ENCODE measurements around the gene DDX54. TPM values are rescaled to one million over a fixed set of nuclear protein-coding genes. Genes with fewer than 3 reads are reported as not detected.

DDX54 gene
- total and polyA plus RNA-seq, 2 of the 8 experiments (the other 6 are each of a cell fraction or from before 2014, with no cell fraction given): 64.9 to 113 TPM

DNA sequence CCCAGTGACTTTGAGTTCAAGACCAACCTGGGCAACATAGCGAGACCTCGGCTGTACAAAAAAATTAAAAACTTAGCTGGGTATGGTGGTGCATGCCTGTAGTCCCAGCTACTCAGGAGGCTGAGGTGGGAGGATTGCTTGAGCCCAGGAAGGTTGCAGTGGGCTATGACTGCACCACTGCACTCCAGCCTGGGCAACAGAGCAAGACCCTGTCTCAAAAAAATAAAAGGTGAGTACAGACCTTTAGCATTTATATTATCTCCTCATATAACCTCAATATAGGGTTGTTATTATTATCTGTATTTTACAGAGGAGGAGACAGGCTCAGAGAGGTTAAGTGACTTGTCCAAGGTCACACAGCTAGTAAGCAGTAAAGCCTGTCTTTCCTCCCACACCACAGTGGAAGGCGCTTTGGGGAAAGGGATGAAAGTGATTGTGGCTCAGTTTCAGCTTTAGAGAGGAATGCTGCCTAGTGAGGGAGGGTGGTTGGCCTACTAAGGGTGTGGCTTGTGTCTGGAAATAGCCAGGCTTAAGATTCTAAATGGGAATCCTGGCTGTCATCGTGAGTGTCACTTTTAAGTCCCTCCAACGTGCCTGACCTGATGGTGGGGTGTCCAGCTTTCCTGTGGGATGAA, 43.2 kb upstream of the DDX54 start (continued):
- TF ChIP-seq FOSL1 (IDR thresholded peaks at IDR 0.05; ENCODE audit: insufficient read depth, low read depth, low read length) (no peak), RXRA (IDR thresholded peaks at IDR 0.05; ENCODE audit: insufficient read depth, low read depth, low read length) (no peak), SIRT6 (IDR thresholded peaks at IDR 0.05; ENCODE audit: low read length) (no peak), GTF2F1 (IDR thresholded peaks at IDR 0.05; ENCODE audit: borderline replicate concordance, low read depth, low read length) (no peak)
